Lower lobe of right lung (tissue), 2 donors: ENCODE data around the gene SLC26A9. TPM values are rescaled to one million over a fixed set of nuclear protein-coding genes. Genes with fewer than 3 reads are reported as not detected.

Experiments
- ATAC-seq, 2 donors: fragments of 200-7000 bp; cut with Tn5 transposase; one replicate each; pipeline ENCODE4 v1.9.1; 2020 to 2022; ENCODE audit warnings: mild to moderate bottlenecking in 2 of 2, moderate library complexity in 2 of 2
- DNase-seq: peaks from one replicate; pipeline ENCODE4 v3.0.0-alpha.2; 2020
- H3K27ac ChIP-seq: fragments of 200-600 bp; one replicate; pipeline ENCODE4 v1.8.0; 2022
- H3K27me3 ChIP-seq: fragments of 200-600 bp; one replicate; pipeline ENCODE4 v1.8.0; 2022; ENCODE audit warnings: low read depth
- H3K36me3 ChIP-seq: fragments of 200-600 bp; one replicate; pipeline ENCODE4 v1.8.0; 2022; ENCODE audit warnings: mild to moderate bottlenecking
- H3K4me1 ChIP-seq: fragments of 200-600 bp; one replicate; pipeline ENCODE4 v1.8.0; 2022
- H3K4me3 ChIP-seq: fragments of 200-600 bp; one replicate; pipeline ENCODE4 v1.8.0; 2022; ENCODE audit warnings: mild to moderate bottlenecking
- H3K9me3 ChIP-seq: fragments of 200-600 bp; one replicate; pipeline ENCODE4 v1.8.0; 2022
- CTCF ChIP-seq: fragments of 200-600 bp; IDR thresholded peaks from one replicate; pipeline ENCODE4 v1.8.0; 2022; ENCODE audit warnings: antibody characterized with exemption, mild to moderate bottlenecking
- intact Hi-C: fragments of 100-400 bp; cut with DNase I; formaldehyde crosslinking; loops from one replicate; pipeline ENCODE4 v1.11.0; 2022
- total RNA-seq: library from RNA; stranded (reverse); fragmentation: NEBNext Ultra II Directional; extraction: Animal tissue kit (Norgen Biotek cat#: 25700); gene quantifications from one replicate; pipeline ENCODE4 v1.2.1, GENCODE V29; 2021
- donor health status: DM: no; HTN: yes; CAD: no; lungs with severe emphysema.

SLC26A9 gene
- total RNA-seq, 1 donor from 2014 or later, result 18.2 TPM

- DNase-seq (no peak), ATAC-seq (no peak)
- peaks cover 7% of the 10 kb centered on the region for H3K36me3 ChIP-seq
- no peak overlapping the region for H3K4me3 ChIP-seq
- no peaks in the 10 kb centered on the region for H3K27me3 ChIP-seq
- no peak for TF ChIP-seq CTCF
- peaks cover 16% of the 10 kb centered on the region for H3K4me1 ChIP-seq
- no peaks in the 10 kb centered on the region for H3K9me3 ChIP-seq
- intact Hi-C loops, result no loop called here
- no peak overlapping the region for H3K27ac ChIP-seq
Measured at GRCh38 chr1:205922806-205923205, 20.4 kb downstream of the SLC26A9 start.

GRCh38 chr1:205922314-205922713, 20.9 kb downstream of the SLC26A9 start:
- peaks cover 16% of the 10 kb centered on the region for H3K4me1 ChIP-seq
- no peaks in the 10 kb centered on the region for H3K9me3 ChIP-seq
- intact Hi-C loops, result no loop called here
- DNase-seq (no peak), ATAC-seq (no peak)
- peaks cover 7% of the 10 kb centered on the region for H3K36me3 ChIP-seq
- H3K27ac ChIP-seq, result no peak overlapping the region
- no peak overlapping the region for H3K4me3 ChIP-seq
- no peak for TF ChIP-seq CTCF
- no peaks in the 10 kb centered on the region for H3K27me3 ChIP-seq

- no peak for DNase-seq
- TF ChIP-seq CTCF, result no peak
Measured at GRCh38 chr1:205921570-205921909, 21.7 kb downstream of the SLC26A9 start.

GRCh38 chr1:205920861-205921569, 22.2 kb downstream of the SLC26A9 start:
- TF ChIP-seq CTCF, result no peak
- H3K9me3 ChIP-seq, result no peaks in the 10 kb centered on the region
- DNase-seq (no peak), ATAC-seq (peak in 1 of 2 donors; percentile 2)
- no peak overlapping the region for H3K4me3 ChIP-seq
- H3K27ac ChIP-seq, result peak overlapping the region; percentile 62
- H3K4me1 ChIP-seq, result peaks cover 16% of the 10 kb centered on the region
- H3K27me3 ChIP-seq, result no peaks in the 10 kb centered on the region
- no peaks in the 10 kb centered on the region for H3K36me3 ChIP-seq
- intact Hi-C loops, result no loop called here

More at GRCh38 chr1:205921570-205921909, 21.7 kb downstream of the SLC26A9 start:
- intact Hi-C loops, result no loop called here
- H3K36me3 ChIP-seq, result peaks cover under 1% of the 10 kb centered on the region
- H3K4me3 ChIP-seq, result no peak overlapping the region
- H3K4me1 ChIP-seq, result peaks cover 16% of the 10 kb centered on the region
- H3K27me3 ChIP-seq, result no peaks in the 10 kb centered on the region
- H3K27ac ChIP-seq, result no peak overlapping the region
- no peak for ATAC-seq
- no peaks in the 10 kb centered on the region for H3K9me3 ChIP-seq

GRCh38 chr1:205920159-205920558, 23.1 kb downstream of the SLC26A9 start:
- Histone ChIP-seq H3K4me1 (peaks cover 16% of the 10 kb centered on the region), H3K36me3 (no peaks in the 10 kb centered on the region), H3K9me3 (no peaks in the 10 kb centered on the region), H3K4me3 (no peak overlapping the region), H3K27ac (peak overlapping the region; percentile 62), H3K27me3 (no peaks in the 10 kb centered on the region)
- TF ChIP-seq CTCF, result no peak
- intact Hi-C loops, result no loop called here
- ATAC-seq (peak; percentile 83 to 91), DNase-seq (peak; percentile 83)
